Panc1 (cell line): ENCODE data around the gene C11orf68. TPM values are rescaled to one million over a fixed set of nuclear protein-coding genes. Genes with fewer than 3 reads are reported as not detected.

ENCODE experiments used
- ATAC-seq: fragments of 200-7000 bp; cut with Tn5 transposase; 2 replicates; pipeline ENCODE4 v1.9.1; 2020; ENCODE audit warnings: mild to moderate bottlenecking, moderate library complexity
- BruUV-seq: library from RNA; stranded (reverse); fragments of 400-500 nt; replicated peaks from 2 replicates; lab custom pipeline; 2021; lab: Mats Ljungman, UMichigan
- CTCF ChIA-PET: fragments of 300-600 bp; sonication (Branson Sonifier 250); formaldehyde crosslinking; loops from one replicate; lab custom pipeline; 2022; ENCODE audit warnings: antibody characterized with exemption; lab: Charles Lee
- POLR2A ChIA-PET: fragments of 300-600 bp; sonication (Branson Sonifier 250); formaldehyde crosslinking; loops from one replicate; lab custom pipeline; 2022; ENCODE audit warnings: antibody characterized with exemption; lab: Charles Lee
- DNase-seq: peaks from one replicate; pipeline ENCODE4 v3.0.0-alpha.2; 2010; ENCODE audit warnings: low read depth, low spot score
- H3K27ac ChIP-seq: 2 replicates; pipeline ENCODE4 v1.5.1; 2011; ENCODE audit warnings: mild to moderate bottlenecking, low read length, inconsistent platforms
- H3K27me3 ChIP-seq: fragments of 200-500 bp; sonication (Bioruptor generic); 2 replicates; pipeline ENCODE4 v1.6.0; 2014; ENCODE audit warnings: low read length, inconsistent platforms; ENCODE audit not compliant: control insufficient read depth, insufficient read depth
- H3K36me3 ChIP-seq: fragments of 200-500 bp; sonication (Bioruptor generic); 2 replicates; pipeline ENCODE4 v1.5.1; 2014; ENCODE audit warnings: inconsistent platforms, mild to moderate bottlenecking, low read length, moderate library complexity; ENCODE audit not compliant: control insufficient read depth, insufficient read depth
- H3K4me1 ChIP-seq: 2 replicates; pipeline ENCODE4 v1.5.1; 2011; ENCODE audit warnings: inconsistent platforms, mild to moderate bottlenecking, low read length, moderate library complexity; ENCODE audit not compliant: control insufficient read depth, insufficient read depth
- H3K4me3 ChIP-seq, 2 experiments: 2 replicates each; pipeline ENCODE4 v1.5.1; 2011 to 2012; ENCODE audit warnings: low read depth in 2 of 2, low read length in 2 of 2, mild to moderate bottlenecking in 2 of 2, inconsistent platforms in 1 of 2, moderate library complexity in 1 of 2
- H3K9me3 ChIP-seq: fragments of 200-500 bp; sonication (Bioruptor generic); 2 replicates; pipeline ENCODE4 v1.5.1; 2014; ENCODE audit warnings: low read depth, mild to moderate bottlenecking, inconsistent platforms, low read length, moderate library complexity; ENCODE audit not compliant: control insufficient read depth, insufficient read depth
- POLR2AphosphoS5 ChIP-seq: IDR thresholded peaks from 2 replicates; pipeline ENCODE4 v1.6.1; 2012; ENCODE audit warnings: mild to moderate bottlenecking, low read depth, low read length, moderate library complexity
- REST ChIP-seq, 2 experiments: IDR thresholded peaks; 2 replicates each; pipeline ENCODE4 v1.6.1; 2011 to 2012; ENCODE audit warnings: low read depth in 2 of 2, control low read depth in 1 of 2, low read length in 1 of 2, mild to moderate bottlenecking in 1 of 2, moderate library complexity in 1 of 2; ENCODE audit not compliant: insufficient read depth in 1 of 2
- SIN3A ChIP-seq: IDR thresholded peaks from 2 replicates; pipeline ENCODE4 v1.6.1; 2012; ENCODE audit warnings: low read depth, mild to moderate bottlenecking, low read length, moderate library complexity, borderline replicate concordance; ENCODE audit not compliant: insufficient read depth
- TCF7L2 ChIP-seq: IDR thresholded peaks from 2 replicates; pipeline ENCODE4 v1.6.1; 2011; ENCODE audit warnings: mild to moderate bottlenecking, low read depth, low read length, inconsistent platforms
- in situ Hi-C: cut with HindIII; loops from 2 replicates; pipeline ENCODE4 v1.10.0; 2016; ENCODE audit warnings: low sequenced_read_pairs, low pct_unique_long_range_greater_than_20kb
- intact Hi-C: fragments of 100-400 bp; cut with micrococcal nuclease; formaldehyde crosslinking; loops from one replicate; pipeline ENCODE4 v1.10.0; 2022; ENCODE audit not compliant: unreplicated experiment
- total RNA-seq: library from RNA; stranded (reverse); gene quantifications from one replicate; pipeline ENCODE4 v1.2.1, GENCODE V29; 2021; ENCODE audit not compliant: unreplicated experiment
- TF ChIP-seq, protein P1 (sequence below): fragments of 450-650 bp; IDR thresholded peaks from 2 replicates; pipeline ENCODE4 v1.5.1; 2017; ENCODE audit warnings: mild to moderate bottlenecking

C11orf68 gene
- total RNA-seq, 1 experiment from 2014 or later = 84.7 TPM

GRCh38 chr11:65888163-65888814 lies 30.6 kb downstream of the C11orf68 start, which contains the start of gene FIBP:
FIBP (minus strand) TSS chr11:65888471; CDS start chr11:65888418, 53 bp downstream.
- Histone ChIP-seq H3K36me3 (peaks cover 4% of the 10 kb centered on the region; the same call in 1 of the 2 replicates), H3K9me3 (no peaks in the 10 kb centered on the region), H3K4me3 (peak within 1 kb of the TSS; percentile 88 to 93), H3K4me1 (peaks cover 51% of the 10 kb centered on the region), H3K27ac (peak within 1 kb of the TSS; percentile 98), H3K27me3 (no peaks in the 10 kb centered on the region)
- BruUV-seq = no TSS peak
- TF ChIP-seq, protein P1, sequence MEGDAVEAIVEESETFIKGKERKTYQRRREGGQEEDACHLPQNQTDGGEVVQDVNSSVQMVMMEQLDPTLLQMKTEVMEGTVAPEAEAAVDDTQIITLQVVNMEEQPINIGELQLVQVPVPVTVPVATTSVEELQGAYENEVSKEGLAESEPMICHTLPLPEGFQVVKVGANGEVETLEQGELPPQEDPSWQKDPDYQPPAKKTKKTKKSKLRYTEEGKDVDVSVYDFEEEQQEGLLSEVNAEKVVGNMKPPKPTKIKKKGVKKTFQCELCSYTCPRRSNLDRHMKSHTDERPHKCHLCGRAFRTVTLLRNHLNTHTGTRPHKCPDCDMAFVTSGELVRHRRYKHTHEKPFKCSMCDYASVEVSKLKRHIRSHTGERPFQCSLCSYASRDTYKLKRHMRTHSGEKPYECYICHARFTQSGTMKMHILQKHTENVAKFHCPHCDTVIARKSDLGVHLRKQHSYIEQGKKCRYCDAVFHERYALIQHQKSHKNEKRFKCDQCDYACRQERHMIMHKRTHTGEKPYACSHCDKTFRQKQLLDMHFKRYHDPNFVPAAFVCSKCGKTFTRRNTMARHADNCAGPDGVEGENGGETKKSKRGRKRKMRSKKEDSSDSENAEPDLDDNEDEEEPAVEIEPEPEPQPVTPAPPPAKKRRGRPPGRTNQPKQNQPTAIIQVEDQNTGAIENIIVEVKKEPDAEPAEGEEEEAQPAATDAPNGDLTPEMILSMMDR = peak; percentile 99
- peak; percentile 90; the same call in 1 of the 2 replicates for TF ChIP-seq SIN3A
- no peak for TF ChIP-seq TCF7L2
- TF ChIP-seq REST (IDR thresholded peaks at IDR 0.05; ENCODE audit: insufficient read depth in 1 of 2, low read depth in 2 of 2, low read length in 1 of 2) = 0 out of 4 replicates have a peak, but pooled peaks of 1 of the 2 experiments have one; percentile 58
- peak; percentile 96 for TF ChIP-seq POLR2AphosphoS5
- in situ Hi-C loops (no loop called here), intact Hi-C loops (loop anchor here (2.0 kb wide), 1 partner anchor 101 kb away; no protein-coding TSS in a partner anchor)
- peak; percentile 62 for ATAC-seq
- DNase-seq = no peak
- ChIA-PET CTCF (interaction anchor here (0.5 to 2.4 kb wide), 22 partner anchors 12 to 234 kb away, joined by 3 to 24 read pairs (median 6); partner anchors contain the start of genes FOSL1 and MUS81), POLR2A (interaction anchor here (0.6 to 2.0 kb wide), 7 partner anchors 10 to 275 kb away, joined by 3 to 13 read pairs (median 4); partner anchors contain the start of genes FOSL1 and MUS81)

GRCh38 chr11:65887723-65888162 lies 31.1 kb downstream of the C11orf68 start:
- DNase-seq (no peak), ATAC-seq (no peak)
- intact Hi-C loops (loop anchor here (2.0 kb wide), 1 partner anchor 101 kb away; no protein-coding TSS in a partner anchor), in situ Hi-C loops (no loop called here)
- ChIA-PET POLR2A (interaction anchor here (0.6 to 2.0 kb wide), 8 partner anchors 11 to 274 kb away, joined by 3 to 13 read pairs (median 5); partner anchors contain the start of genes FOSL1 and MUS81), CTCF (interaction anchor here (0.5 to 2.4 kb wide), 23 partner anchors 13 to 233 kb away, joined by 3 to 24 read pairs (median 6); partner anchors contain the start of genes FOSL1 and MUS81)
- Histone ChIP-seq H3K27me3 (no peaks in the 10 kb centered on the region), H3K36me3 (peaks cover 4% of the 10 kb centered on the region; the same call in 1 of the 2 replicates), H3K4me3 (peak overlapping the region; percentile 88 to 93), H3K9me3 (no peaks in the 10 kb centered on the region), H3K27ac (peak overlapping the region; percentile 98), H3K4me1 (peaks cover 47% of the 10 kb centered on the region)
- BruUV-seq = TSS peak; percentile 42
- TF ChIP-seq TCF7L2 (no peak), POLR2AphosphoS5 (no peak), SIN3A (no peak), REST (IDR thresholded peaks at IDR 0.05; ENCODE audit: insufficient read depth in 1 of 2, low read depth in 2 of 2, low read length in 1 of 2) (no peak)
- TF ChIP-seq, protein P1 = no peak
